ENCODE data around the gene CEP350. TPM values are rescaled to one million over a fixed set of nuclear protein-coding genes. Genes with fewer than 3 reads are reported as not detected.
"Not testable (repeated sequence)": the region's sequence is repeated elsewhere in the genome, so short reads cannot be mapped to it uniquely, and the experiment has no call there.

CEP350 gene
- total RNA-seq, 3 donors from 2014 or later: 79.0 to 124 (median 95.0) TPM

DNA sequence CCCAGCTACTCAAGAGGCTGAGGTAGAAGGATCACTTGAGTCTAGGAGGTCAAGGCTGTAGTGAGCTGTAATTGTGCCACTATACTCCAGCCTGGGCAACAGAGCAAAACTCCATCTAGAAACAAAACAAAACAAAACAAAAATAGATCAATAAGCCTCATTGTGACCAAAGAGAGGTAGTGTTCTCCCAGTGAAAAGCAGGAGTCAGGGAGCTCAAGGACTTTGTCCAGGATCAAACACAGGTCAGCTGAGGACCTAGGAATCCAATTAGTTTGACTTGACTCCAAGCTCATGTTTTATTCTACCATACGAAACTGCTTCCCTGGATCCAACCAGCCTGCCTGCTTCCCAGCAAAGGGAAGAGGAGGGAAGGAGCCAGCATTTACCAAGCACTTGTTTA lies 178.6 kb downstream of the CEP350 start:
- intact Hi-C loops (cut with DNase I; ENCODE audit: low total_unique reads): no loop called here
- Histone ChIP-seq H3K27me3 (no peaks in the 10 kb centered on the region), H3K9me3 (peaks cover 0 to 4% of the 10 kb centered on the region in 2 donors), H3K27ac (no peak overlapping the region), H3K36me3 (no peaks in the 10 kb centered on the region), H3K4me3 (no peak overlapping the region), H3K4me1 (no peaks in the 10 kb centered on the region)
- no peak for DNase-seq (ENCODE audit: low spot score in 2 of 2)
- TF ChIP-seq, protein P1, sequence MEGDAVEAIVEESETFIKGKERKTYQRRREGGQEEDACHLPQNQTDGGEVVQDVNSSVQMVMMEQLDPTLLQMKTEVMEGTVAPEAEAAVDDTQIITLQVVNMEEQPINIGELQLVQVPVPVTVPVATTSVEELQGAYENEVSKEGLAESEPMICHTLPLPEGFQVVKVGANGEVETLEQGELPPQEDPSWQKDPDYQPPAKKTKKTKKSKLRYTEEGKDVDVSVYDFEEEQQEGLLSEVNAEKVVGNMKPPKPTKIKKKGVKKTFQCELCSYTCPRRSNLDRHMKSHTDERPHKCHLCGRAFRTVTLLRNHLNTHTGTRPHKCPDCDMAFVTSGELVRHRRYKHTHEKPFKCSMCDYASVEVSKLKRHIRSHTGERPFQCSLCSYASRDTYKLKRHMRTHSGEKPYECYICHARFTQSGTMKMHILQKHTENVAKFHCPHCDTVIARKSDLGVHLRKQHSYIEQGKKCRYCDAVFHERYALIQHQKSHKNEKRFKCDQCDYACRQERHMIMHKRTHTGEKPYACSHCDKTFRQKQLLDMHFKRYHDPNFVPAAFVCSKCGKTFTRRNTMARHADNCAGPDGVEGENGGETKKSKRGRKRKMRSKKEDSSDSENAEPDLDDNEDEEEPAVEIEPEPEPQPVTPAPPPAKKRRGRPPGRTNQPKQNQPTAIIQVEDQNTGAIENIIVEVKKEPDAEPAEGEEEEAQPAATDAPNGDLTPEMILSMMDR (IDR thresholded peaks at IDR 0.05): no peak
- TF ChIP-seq POLR2A (IDR thresholded peaks at IDR 0.05) (no peak), POLR2AphosphoS5 (IDR thresholded peaks at IDR 0.05) (no peak)

- intact Hi-C loops (cut with DNase I; ENCODE audit: low total_unique reads); H3K9me3 ChIP-seq; H3K36me3 ChIP-seq; H3K4me1 ChIP-seq; H3K27me3 ChIP-seq; DNase-seq (ENCODE audit: low spot score in 2 of 2); H3K4me3 ChIP-seq; H3K27ac ChIP-seq: not testable (repeated sequence)
These were observed 179.1 kb downstream of the CEP350 start for GRCh38 chr1:180133688-180134087.

- H3K27me3 ChIP-seq: no peaks in the 10 kb centered on the region
- TF ChIP-seq, protein P1 (IDR thresholded peaks at IDR 0.05): no peak
- no peak for TF ChIP-seq POLR2A (IDR thresholded peaks at IDR 0.05)
- TF ChIP-seq POLR2AphosphoS5 (IDR thresholded peaks at IDR 0.05): no peak
- no peaks in the 10 kb centered on the region for H3K36me3 ChIP-seq
- no peaks in the 10 kb centered on the region for H3K4me1 ChIP-seq
- H3K9me3 ChIP-seq: peaks cover 0 to 4% of the 10 kb centered on the region in 2 donors
- intact Hi-C loops (cut with DNase I; ENCODE audit: low total_unique reads): no loop called here
- H3K27ac ChIP-seq: no peak overlapping the region
- DNase-seq (ENCODE audit: low spot score in 2 of 2): no peak
- H3K4me3 ChIP-seq: no peak overlapping the region
These were observed 180.9 kb downstream of the CEP350 start for GRCh38 chr1:180135535-180135934.

DNA sequence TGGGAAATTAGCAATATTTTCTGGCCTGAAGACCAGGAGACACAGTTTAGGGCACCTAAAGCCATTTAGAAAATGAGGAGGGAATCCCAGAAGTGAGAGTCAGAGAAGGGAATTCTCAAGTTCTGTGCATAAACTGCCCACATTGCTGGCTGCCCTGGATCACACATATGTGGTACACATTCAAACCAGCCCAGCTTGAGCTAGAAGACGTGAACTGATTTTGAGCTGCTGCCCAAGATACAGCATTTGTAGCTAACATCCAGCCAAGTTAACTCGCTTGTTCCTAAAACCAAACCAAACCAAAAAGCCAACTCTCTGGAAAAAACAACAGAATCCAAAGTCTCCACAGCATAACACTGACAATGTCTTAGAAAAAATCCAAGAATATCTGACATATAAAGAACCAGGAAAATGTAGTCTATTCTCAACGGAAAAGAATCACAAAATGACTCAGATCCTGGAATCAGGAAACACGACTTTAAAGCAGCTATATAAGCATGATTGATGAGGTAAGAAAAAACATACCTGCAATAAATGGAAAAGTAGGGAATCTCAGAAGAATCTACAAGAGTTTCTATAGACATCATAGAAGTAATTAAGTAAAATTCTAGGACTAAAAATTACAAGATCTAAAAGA lies 181.8 kb downstream of the CEP350 start:
- no peak for DNase-seq (ENCODE audit: low spot score in 2 of 2)
- H3K36me3 ChIP-seq: no peaks in the 10 kb centered on the region
- TF ChIP-seq POLR2AphosphoS5 (IDR thresholded peaks at IDR 0.05): no peak
- TF ChIP-seq POLR2A (IDR thresholded peaks at IDR 0.05): no peak
- TF ChIP-seq, protein P1 (IDR thresholded peaks at IDR 0.05): no peak
- peaks cover 0 to 4% of the 10 kb centered on the region in 2 donors for H3K9me3 ChIP-seq
- no peak overlapping the region for H3K4me3 ChIP-seq
- no peak overlapping the region for H3K27ac ChIP-seq
- intact Hi-C loops (cut with DNase I; ENCODE audit: low total_unique reads): no loop called here
- no peaks in the 10 kb centered on the region for H3K4me1 ChIP-seq
- H3K27me3 ChIP-seq: no peaks in the 10 kb centered on the region

- Histone ChIP-seq H3K9me3 (peaks cover 0 to 4% of the 10 kb centered on the region in 2 donors), H3K4me3 (no peak overlapping the region), H3K4me1 (no peaks in the 10 kb centered on the region), H3K36me3 (no peaks in the 10 kb centered on the region), H3K27me3 (no peaks in the 10 kb centered on the region), H3K27ac (no peak overlapping the region)
- no peak for DNase-seq (ENCODE audit: low spot score in 2 of 2)
- intact Hi-C loops (cut with DNase I; ENCODE audit: low total_unique reads): no loop called here
- TF ChIP-seq, protein P1 (IDR thresholded peaks at IDR 0.05): no peak
- TF ChIP-seq POLR2AphosphoS5 (IDR thresholded peaks at IDR 0.05): no peak
- no peak for TF ChIP-seq POLR2A (IDR thresholded peaks at IDR 0.05)
These were observed 182.4 kb downstream of the CEP350 start for GRCh38 chr1:180136968-180137356.

Measured in breast epithelium (tissue), 4 donors.